ENCODE data around the gene SNAP47.

DNA sequence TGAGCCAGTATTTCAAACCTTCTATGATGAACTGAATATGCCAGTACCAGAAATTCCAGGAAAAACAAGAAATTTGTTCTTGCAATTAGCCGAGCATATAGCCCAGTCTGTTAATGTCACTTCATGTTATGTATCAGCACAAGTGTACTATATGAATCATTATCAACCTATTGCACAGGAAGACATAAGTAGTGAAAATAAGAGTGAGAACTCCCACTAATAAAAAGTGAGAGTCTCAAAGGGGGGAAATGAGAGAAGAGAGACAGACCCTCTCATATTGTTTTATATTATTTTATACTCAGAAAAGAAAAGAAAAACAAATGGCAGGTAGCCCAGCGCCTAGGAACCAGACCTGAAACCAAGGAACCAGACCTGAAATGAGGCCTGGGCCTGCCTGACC lies 16.3 kb upstream of the SNAP47 start:
- no peak for TF ChIP-seq POLR2A (IDR thresholded peaks at IDR 0.05)
- TF ChIP-seq, protein P1, sequence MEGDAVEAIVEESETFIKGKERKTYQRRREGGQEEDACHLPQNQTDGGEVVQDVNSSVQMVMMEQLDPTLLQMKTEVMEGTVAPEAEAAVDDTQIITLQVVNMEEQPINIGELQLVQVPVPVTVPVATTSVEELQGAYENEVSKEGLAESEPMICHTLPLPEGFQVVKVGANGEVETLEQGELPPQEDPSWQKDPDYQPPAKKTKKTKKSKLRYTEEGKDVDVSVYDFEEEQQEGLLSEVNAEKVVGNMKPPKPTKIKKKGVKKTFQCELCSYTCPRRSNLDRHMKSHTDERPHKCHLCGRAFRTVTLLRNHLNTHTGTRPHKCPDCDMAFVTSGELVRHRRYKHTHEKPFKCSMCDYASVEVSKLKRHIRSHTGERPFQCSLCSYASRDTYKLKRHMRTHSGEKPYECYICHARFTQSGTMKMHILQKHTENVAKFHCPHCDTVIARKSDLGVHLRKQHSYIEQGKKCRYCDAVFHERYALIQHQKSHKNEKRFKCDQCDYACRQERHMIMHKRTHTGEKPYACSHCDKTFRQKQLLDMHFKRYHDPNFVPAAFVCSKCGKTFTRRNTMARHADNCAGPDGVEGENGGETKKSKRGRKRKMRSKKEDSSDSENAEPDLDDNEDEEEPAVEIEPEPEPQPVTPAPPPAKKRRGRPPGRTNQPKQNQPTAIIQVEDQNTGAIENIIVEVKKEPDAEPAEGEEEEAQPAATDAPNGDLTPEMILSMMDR (IDR thresholded peaks at IDR 0.05), result no peak

Measured in esophagus squamous epithelium (tissue), 4 donors.